Ectodermal cell (in vitro differentiated cells): ENCODE results near the gene TSSK3.

Source experiments
- H3K27ac ChIP-seq: 2 replicates; pipeline ENCODE4 v1.7.0; 2013; ENCODE audit warnings: mild to moderate bottlenecking, low read depth, low read length; ENCODE audit not compliant: insufficient read depth, poor library complexity, severe bottlenecking
- H3K27me3 ChIP-seq: 2 replicates; pipeline ENCODE4 v1.7.0; 2013; ENCODE audit warnings: mild to moderate bottlenecking, low read length; ENCODE audit not compliant: insufficient read depth, control insufficient read depth, poor library complexity, severe bottlenecking
- H3K36me3 ChIP-seq: one replicate; pipeline ENCODE4 v1.7.0; 2013; ENCODE audit warnings: low read length; ENCODE audit not compliant: control insufficient read depth, insufficient read depth
- H3K4me1 ChIP-seq: one replicate; pipeline ENCODE4 v1.7.0; 2013; ENCODE audit warnings: low read length; ENCODE audit not compliant: control insufficient read depth, insufficient read depth
- H3K4me3 ChIP-seq: 2 replicates; pipeline ENCODE4 v1.7.0; 2013; ENCODE audit warnings: low read depth, low read length, control low read depth; ENCODE audit not compliant: insufficient read depth
- H3K9me3 ChIP-seq: 2 replicates; pipeline ENCODE4 v1.7.0; 2013; ENCODE audit warnings: mild to moderate bottlenecking, low read length, moderate library complexity; ENCODE audit not compliant: control insufficient read depth
- WGBS, 2 experiments: methylation state at CpG; one replicate each; pipeline ENCODE4 v1.1.7; 2013; ENCODE audit warnings: missing lambda C conversion rate in 2 of 2; 5-methylcytosine and 5-hydroxymethylcytosine counted together

TSSK3 gene

GRCh38 chr1:32398401-32398800 lies 36.1 kb downstream of the TSSK3 start:
- Histone ChIP-seq H3K4me1 (peaks cover under 1% of the 10 kb centered on the region), H3K36me3 (no peaks in the 10 kb centered on the region), H3K27me3 (no peaks in the 10 kb centered on the region), H3K27ac (no peak overlapping the region), H3K4me3 (no peak overlapping the region), H3K9me3 (no peaks in the 10 kb centered on the region)
- WGBS, 2 experiments: 88 to 92% methylated on average over 2 of the region's 2 CpGs

GRCh38 chr1:32399843-32400242 lies 37.5 kb downstream of the TSSK3 start:
- no peak overlapping the region for H3K27ac ChIP-seq
- H3K9me3 ChIP-seq: no peaks in the 10 kb centered on the region
- no peaks in the 10 kb centered on the region for H3K27me3 ChIP-seq
- 91 to 95% methylated on average over 4 of the region's 4 CpGs for WGBS, 2 experiments
- no peaks in the 10 kb centered on the region for H3K36me3 ChIP-seq
- no peaks in the 10 kb centered on the region for H3K4me1 ChIP-seq
- H3K4me3 ChIP-seq: no peak overlapping the region

DNA sequence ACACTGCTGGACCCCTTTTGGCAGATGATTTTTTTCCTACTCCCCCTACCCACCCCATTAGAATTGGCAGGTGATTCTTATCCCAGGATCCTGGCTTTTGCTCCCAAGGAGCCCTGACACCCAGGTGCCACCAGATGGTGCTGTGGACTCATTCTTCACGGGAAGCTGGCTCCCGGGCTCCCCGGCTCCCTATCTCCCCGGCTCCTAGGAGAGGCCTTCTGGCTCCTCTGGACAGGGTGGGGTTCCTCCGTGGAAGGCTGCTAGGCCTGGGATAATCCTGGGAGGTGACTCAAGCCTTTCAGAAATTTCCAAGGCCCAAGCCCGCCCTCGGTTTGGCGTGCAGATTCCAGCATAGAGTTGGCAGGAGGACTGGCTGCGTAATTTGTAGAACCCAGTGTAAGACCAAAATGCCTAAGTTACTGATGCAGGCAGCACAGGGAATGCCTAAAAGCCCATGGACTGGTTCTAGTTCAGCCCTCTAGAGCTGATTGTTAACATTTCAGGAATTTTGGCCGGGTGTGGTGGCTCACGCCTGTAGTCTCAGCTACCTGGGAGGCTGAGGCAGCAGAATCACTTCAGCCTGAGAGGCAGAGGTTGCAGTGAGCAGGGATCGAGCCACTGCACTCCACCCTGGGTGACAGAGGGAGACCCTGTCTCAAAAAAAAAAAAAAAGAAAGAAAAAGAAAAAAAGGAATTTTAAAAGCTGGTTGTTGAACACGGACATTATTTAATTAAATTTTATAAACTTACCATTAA lies 38.7 kb downstream of the TSSK3 start:
- H3K9me3 ChIP-seq: no peaks in the 10 kb centered on the region
- H3K27me3 ChIP-seq: no peaks in the 10 kb centered on the region
- H3K27ac ChIP-seq: no peak overlapping the region
- 44 to 45% methylated on average over 12 of the region's 13 CpGs for WGBS, 2 experiments
- H3K4me1 ChIP-seq: no peaks in the 10 kb centered on the region
- H3K4me3 ChIP-seq: no peak overlapping the region
- no peaks in the 10 kb centered on the region for H3K36me3 ChIP-seq

GRCh38 chr1:32404946-32405345 lies 42.6 kb downstream of the TSSK3 start:
- H3K27me3 ChIP-seq: no peaks in the 10 kb centered on the region
- H3K27ac ChIP-seq: no peak overlapping the region
- H3K9me3 ChIP-seq: no peaks in the 10 kb centered on the region
- H3K4me1 ChIP-seq: no peaks in the 10 kb centered on the region
- WGBS, 2 experiments: 88 to 92% methylated on average over 1 of the region's 2 CpGs
- no peaks in the 10 kb centered on the region for H3K36me3 ChIP-seq
- no peak overlapping the region for H3K4me3 ChIP-seq

DNA sequence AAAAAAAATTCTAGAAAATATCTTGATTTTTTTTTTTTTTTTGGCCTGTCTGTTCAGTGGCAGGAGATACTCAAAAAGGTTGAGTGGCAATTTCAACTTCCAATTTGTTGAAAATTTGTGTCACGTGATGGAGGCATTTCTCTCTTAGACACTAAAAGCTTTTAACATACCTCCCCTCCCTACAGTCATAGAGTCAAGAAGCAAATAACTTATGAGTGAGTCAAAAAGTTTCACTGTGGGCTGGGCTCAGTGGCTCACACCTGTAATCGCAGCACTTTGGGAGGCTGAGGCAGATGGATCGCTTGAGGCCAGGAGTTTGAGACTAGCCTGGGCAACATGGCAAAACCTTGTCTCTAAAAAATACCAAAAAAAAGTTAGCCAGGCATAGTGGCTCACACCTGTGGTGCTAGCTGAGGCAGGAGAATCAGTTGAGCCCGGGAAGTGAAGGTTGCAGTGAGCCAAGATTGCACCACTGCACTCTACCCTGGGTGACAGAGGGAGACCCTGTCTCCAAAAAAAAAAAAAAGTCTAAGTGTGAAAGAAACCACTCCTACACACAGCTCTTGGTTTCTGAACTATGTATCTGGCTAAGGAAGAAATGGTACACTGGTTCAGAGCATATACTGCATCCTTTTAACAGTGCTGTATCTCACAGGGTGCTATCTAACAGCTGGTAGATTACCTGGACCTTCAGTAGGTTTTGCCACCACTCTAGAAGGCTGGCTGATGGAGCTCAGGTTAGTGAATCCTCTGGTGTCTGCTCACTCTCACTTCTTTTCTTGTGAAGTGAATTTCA lies 43.5 kb downstream of the TSSK3 start:
- 91 to 93% methylated on average over 4 of the region's 4 CpGs for WGBS, 2 experiments
- Histone ChIP-seq H3K27ac (no peak overlapping the region), H3K4me1 (no peaks in the 10 kb centered on the region)

DNA sequence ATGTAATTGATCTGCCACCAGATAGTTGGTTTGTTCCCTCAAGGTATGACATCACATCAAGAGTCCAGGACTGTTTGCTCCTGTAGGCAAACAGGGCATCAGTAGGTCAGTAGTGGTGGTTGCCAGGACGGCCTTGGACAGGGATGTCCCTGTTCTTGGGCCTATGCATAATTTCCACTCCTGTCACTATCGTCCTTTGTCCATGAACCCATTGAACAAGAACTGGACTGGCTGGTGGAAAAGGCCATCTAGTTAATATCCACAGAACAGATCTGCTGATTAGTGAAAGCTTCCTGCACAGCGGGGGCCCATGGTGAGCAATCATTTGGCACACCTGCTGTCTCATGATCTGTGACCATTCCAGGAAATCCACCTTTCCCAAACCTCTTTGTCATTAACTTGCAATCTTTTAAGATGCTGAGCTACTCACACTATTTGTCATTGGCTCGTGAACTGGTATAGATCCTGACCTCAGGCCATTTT lies 44.3 kb downstream of the TSSK3 start:
- Histone ChIP-seq H3K27me3 (no peaks in the 10 kb centered on the region), H3K4me1 (no peaks in the 10 kb centered on the region), H3K27ac (no peak overlapping the region), H3K9me3 (no peaks in the 10 kb centered on the region), H3K4me3 (no peak overlapping the region), H3K36me3 (no peaks in the 10 kb centered on the region)
- WGBS, 2 experiments: 90 to 92% methylated on average over 4 of the region's 4 CpGs

More for the DNA sequence above, 43.5 kb downstream of the TSSK3 start:
- no peak overlapping the region for H3K4me3 ChIP-seq
- H3K27me3 ChIP-seq: no peaks in the 10 kb centered on the region
- H3K36me3 ChIP-seq: no peaks in the 10 kb centered on the region
- no peaks in the 10 kb centered on the region for H3K9me3 ChIP-seq

- Histone ChIP-seq H3K27ac (no peak overlapping the region), H3K4me3 (no peak overlapping the region), H3K27me3 (no peaks in the 10 kb centered on the region), H3K9me3 (peaks cover 6% of the 10 kb centered on the region), H3K4me1 (no peaks in the 10 kb centered on the region), H3K36me3 (no peaks in the 10 kb centered on the region)
Measured at GRCh38 chr1:32411261-32411660, 48.9 kb downstream of the TSSK3 start.

DNA sequence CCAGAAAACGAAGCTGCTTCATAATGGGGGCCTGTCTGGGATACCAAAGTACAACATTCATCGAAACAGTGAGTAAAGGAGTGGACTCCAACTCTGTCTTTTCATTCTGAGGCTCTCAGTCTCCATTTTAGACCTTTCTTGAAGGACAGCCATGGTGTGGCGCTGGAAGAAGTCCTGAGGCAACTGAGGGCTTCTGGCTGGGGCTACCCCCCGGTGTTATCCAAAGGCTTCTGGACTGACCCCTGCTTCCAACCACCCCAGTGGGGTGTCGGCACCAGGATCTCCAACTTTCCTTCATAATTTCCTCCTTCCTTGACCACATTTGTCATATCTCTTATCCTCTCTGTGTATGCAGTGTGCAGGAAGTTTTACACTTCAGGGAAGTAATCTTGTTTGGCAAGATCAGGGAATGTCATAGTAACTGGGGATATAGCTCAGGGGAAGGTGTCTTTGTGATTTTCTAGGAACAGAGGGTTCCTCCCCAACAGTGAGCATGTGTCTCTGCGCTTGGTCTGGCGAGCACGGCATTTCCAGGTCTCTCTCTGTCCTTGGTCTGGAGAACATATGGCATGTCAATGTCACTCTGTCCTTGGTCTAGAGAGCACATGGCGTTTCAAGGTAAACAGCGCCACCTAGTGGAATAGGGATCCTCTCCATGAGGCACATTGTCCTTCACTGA lies 51.3 kb downstream of the TSSK3 start:
- Histone ChIP-seq H3K9me3 (peaks cover 6% of the 10 kb centered on the region), H3K27ac (no peak overlapping the region), H3K4me1 (no peaks in the 10 kb centered on the region), H3K27me3 (no peaks in the 10 kb centered on the region), H3K4me3 (no peak overlapping the region), H3K36me3 (no peaks in the 10 kb centered on the region)
- WGBS, 2 experiments: 82 to 86% methylated on average over 10 of the region's 10 CpGs
